Effector CD4-positive, alpha-beta T cell (primary cell): ENCODE measurements around the gene TNFSF12.

Experiments
- DNase-seq: peaks from one replicate; pipeline ENCODE4 v3.0.0-alpha.2; 2020
- total RNA-seq: gene quantifications from one replicate; lab custom pipeline; 2026; lab: John Stamatoyannopoulos, UW

Gene TNFSF12
- 6.6 reads per million, percentile 24 among the genes with 10 or more reads in this experiment for total RNA-seq

GRCh38 chr17:7548585-7549400, at the start of gene TNFSF12:
TNFSF12 (plus strand) TSS chr17:7549058; CDS start chr17:7549154, 96 bp downstream.
- peak; percentile 39 for DNase-seq

- no peak for DNase-seq
Measured at GRCh38 chr17:7499161-7499560, 49.7 kb upstream of the TNFSF12 start.

- DNase-seq: no peak
Measured at GRCh38 chr17:7501729-7502128, 47.1 kb upstream of the TNFSF12 start.

- no peak for DNase-seq
Measured at GRCh38 chr17:7502171-7502847, 46.5 kb upstream of the TNFSF12 start.

GRCh38 chr17:7502987-7503386, 45.9 kb upstream of the TNFSF12 start:
- no peak for DNase-seq

- DNase-seq: no peak
Measured at GRCh38 chr17:7503521-7503920, 45.3 kb upstream of the TNFSF12 start.

- no peak for DNase-seq
Measured at GRCh38 chr17:7508145-7508544, 40.7 kb upstream of the TNFSF12 start.

GRCh38 chr17:7508846-7509245, 40.0 kb upstream of the TNFSF12 start:
- no peak for DNase-seq

GRCh38 chr17:7509937-7510336, 38.9 kb upstream of the TNFSF12 start:
- DNase-seq: no peak

- no peak for DNase-seq
Measured at GRCh38 chr17:7511108-7511507, 37.8 kb upstream of the TNFSF12 start.

GRCh38 chr17:7512105-7512504, 36.8 kb upstream of the TNFSF12 start:
- DNase-seq: no peak

GRCh38 chr17:7512824-7513540, 35.9 kb upstream of the TNFSF12 start:
- DNase-seq: no peak

GRCh38 chr17:7513850-7514419, 34.9 kb upstream of the TNFSF12 start:
- DNase-seq: no peak

GRCh38 chr17:7515911-7516610, 32.8 kb upstream of the TNFSF12 start:
- no peak for DNase-seq

GRCh38 chr17:7523033-7523432, 25.8 kb upstream of the TNFSF12 start:
- DNase-seq: peak; percentile 47

GRCh38 chr17:7528842-7529241, 20.0 kb upstream of the TNFSF12 start:
- DNase-seq: no peak

- DNase-seq: no peak
Measured at GRCh38 chr17:7530023-7530900, 18.6 kb upstream of the TNFSF12 start.

GRCh38 chr17:7538050-7538449, 10.8 kb upstream of the TNFSF12 start:
- no peak for DNase-seq

GRCh38 chr17:7538891-7539545, 9.8 kb upstream of the TNFSF12 start:
- no peak for DNase-seq

- DNase-seq: no peak
Measured at GRCh38 chr17:7541074-7541621, 7.7 kb upstream of the TNFSF12 start.

GRCh38 chr17:7544911-7545310, 3.9 kb upstream of the TNFSF12 start:
- no peak for DNase-seq
